GM19025 (cell line): ENCODE data around the gene HBQ1.
"Not testable (repeated sequence)": the region's sequence is repeated elsewhere in the genome, so short reads cannot be mapped to it uniquely, and the experiment has no call there.

Experiments
- ATAC-seq: cut with Tn5 transposase; IDR thresholded peaks from one replicate; pipeline ENCODE4 v1.9.1; 2021; ENCODE audit warnings: mild to moderate bottlenecking, low read depth, moderate library complexity; ENCODE audit not compliant: unreplicated experiment

Gene HBQ1

DNA sequence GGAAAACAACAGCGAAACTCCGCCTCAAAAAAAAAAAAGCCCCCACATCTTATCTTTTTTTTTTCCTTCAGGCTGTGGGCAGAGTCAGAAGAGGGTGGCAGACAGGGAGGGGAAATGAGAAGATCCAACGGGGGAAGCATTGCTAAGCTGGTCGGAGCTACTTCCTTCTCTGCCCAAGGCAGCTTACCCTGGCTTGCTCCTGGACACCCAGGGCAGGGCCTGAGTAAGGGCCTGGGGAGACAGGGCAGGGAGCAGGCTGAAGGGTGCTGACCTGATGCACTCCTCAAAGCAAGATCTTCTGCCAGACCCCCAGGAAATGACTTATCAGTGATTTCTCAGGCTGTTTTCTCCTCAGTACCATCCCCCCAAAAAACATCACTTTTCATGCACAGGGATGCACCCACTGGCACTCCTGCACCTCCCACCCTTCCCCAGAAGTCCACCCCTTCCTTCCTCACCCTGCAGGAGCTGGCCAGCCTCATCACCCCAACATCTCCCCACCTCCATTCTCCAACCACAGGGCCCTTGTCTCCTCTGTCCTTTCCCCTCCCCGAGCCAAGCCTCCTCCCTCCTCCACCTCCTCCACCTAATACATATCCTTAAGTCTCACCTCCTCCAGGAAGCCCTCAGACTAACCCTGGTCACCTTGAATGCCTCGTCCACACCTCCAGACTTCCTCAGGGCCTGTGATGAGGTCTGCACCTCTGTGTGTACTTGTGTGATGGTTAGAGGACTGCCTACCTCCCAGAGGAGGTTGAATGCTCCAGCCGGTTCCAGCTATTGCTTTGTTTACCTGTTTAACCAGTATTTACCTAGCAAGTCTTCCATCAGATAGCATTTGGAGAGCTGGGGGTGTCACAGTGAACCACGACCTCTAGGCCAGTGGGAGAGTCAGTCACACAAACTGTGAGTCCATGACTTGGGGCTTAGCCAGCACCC lies 5.0 kb upstream of the HBQ1 start:
- ATAC-seq, result no peak

DNA sequence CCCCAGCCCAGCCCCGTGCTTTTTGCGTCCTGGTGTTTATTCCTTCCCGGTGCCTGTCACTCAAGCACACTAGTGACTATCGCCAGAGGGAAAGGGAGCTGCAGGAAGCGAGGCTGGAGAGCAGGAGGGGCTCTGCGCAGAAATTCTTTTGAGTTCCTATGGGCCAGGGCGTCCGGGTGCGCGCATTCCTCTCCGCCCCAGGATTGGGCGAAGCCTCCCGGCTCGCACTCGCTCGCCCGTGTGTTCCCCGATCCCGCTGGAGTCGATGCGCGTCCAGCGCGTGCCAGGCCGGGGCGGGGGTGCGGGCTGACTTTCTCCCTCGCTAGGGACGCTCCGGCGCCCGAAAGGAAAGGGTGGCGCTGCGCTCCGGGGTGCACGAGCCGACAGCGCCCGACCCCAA lies 4.3 kb upstream of the HBQ1 start:
- ATAC-seq, result not testable (repeated sequence)

- not testable (repeated sequence) for ATAC-seq
Observed at GRCh38 chr16:176477-177382, 3.5 kb upstream of the HBQ1 start, which contains the start of gene HBA1. HBA1 (plus strand) TSS chr16:176680; CDS start chr16:176717, 37 bp downstream.

- ATAC-seq, result no peak
Observed at GRCh38 chr16:177394-177822, 2.9 kb upstream of the HBQ1 start.

- ATAC-seq, result no peak
Observed at GRCh38 chr16:177981-178667, 2.1 kb upstream of the HBQ1 start.

DNA sequence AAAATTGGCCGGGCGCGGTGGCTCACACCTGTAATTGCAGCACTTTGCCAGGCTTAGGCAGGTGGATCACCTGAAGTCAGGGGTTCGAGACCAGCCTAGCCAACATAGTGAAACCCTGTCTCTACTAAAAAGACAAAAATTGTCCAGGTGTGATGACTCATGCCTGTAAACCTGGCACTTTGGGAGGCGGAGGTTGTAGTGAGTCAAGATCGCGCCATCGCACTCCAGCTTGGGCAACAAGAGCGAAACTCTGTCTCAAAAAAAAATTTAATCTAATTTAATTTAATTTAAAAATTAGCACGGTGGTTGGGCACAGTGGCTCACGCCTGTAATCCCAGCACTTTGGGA lies 1.6 kb upstream of the HBQ1 start:
- ATAC-seq, result no peak

- ATAC-seq, result no peak
Observed at GRCh38 chr16:179211-180092, 807 bp upstream of the HBQ1 start.

DNA sequence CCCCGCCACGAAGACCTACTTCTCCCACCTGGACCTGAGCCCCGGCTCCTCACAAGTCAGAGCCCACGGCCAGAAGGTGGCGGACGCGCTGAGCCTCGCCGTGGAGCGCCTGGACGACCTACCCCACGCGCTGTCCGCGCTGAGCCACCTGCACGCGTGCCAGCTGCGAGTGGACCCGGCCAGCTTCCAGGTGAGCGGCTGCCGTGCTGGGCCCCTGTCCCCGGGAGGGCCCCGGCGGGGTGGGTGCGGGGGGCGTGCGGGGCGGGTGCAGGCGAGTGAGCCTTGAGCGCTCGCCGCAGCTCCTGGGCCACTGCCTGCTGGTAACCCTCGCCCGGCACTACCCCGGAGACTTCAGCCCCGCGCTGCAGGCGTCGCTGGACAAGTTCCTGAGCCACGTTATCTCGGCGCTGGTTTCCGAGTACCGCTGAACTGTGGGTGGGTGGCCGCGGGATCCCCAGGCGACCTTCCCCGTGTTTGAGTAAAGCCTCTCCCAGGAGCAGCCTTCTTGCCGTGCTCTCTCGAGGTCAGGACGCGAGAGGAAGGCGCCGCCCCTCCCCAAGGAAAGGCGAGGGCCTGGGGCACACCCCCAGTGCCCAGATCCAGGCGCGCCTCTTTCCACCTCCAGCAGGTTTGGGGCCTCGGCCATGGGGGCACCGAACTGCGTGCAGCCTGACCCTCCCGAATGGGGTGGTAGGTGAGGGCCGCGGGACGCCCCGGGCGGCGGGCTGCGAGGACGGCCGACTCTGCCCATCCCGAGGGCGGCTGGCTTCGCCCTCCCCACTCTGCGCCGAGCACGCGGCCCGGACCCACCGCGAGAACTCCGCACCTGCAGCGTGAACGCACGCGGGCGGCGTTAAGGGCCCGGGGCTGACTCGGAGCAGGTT lies 664 bp downstream of the HBQ1 start:
- ATAC-seq, result no peak

DNA sequence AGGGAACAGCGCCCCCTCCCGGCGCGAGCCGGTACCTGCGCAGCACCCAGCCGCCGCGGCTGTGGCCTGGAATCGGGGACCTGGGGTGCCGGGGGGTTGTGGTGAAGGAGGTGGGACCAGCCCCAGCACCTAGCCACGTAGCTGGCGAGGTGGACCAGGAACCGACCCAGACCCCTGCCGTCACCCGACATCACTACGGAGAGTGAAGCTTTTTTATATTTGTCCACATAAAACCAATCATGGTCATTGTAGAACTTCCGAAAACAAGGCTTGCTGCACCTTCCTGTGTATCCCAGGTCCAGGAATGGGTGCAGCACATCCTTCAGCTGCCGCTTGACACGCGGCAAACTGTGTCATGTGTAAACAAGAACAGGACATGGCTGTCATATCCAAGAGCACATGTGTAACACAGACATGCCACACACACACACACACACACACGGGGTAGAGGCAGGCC lies 1.3 kb downstream of the HBQ1 start:
- ATAC-seq, result no peak

DNA sequence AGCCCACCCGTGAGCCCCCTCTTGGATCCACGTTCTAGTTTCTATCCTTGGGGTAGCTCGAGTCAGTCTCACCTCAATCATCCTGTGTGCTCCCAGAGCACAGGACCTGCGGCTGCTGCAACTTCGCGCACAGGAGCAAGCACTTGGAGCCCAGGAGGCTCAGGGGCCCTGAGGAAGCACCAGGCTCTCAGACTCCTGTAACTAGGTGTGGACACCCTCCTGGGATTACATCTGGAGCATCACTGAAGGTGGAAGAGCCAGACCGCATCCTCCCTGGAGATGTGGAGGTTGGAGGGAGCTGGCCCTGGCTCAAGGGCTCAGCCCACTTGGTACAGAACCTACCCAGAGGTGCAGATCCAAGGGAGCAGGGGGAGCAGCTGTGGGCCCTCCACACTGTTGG lies 2.7 kb downstream of the HBQ1 start:
- ATAC-seq, result no peak

DNA sequence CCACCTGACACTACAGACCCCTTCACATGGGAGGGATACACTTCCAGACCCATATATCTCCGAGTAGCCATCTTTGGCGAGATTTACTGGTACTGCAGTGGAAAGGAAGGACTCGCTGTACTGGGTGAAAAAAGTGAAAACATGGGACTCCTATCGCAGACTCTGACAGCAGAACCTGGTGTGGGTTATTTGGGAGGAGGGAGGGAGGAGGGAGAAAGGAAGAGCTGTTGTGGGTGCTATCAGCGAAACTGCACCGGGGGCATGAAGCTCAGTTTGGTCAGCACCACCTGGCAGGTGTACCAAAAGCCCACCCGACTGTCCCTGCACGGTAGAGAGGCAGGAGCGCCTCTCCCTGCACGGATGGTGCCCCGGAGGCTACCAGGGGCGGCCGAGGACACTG lies 5.0 kb downstream of the HBQ1 start:
- ATAC-seq, result no peak

DNA sequence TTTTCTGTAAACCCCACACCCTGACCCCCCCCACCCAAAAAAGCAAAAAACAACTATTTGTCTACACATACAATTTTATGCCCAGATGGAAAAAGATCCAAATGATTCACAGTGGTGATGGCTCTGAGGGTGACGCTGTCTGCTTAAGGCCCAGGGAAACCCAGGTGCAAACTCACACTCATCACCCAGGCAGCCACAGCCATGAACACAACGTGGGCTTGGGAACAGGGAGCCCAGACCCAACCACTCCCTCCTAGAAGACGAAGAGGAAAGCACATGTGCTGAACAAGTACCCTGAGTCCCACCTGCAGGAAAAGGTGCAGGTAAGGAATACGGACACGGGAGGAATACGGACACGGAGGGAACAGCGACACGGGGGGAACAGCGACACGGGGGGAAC lies 5.4 kb downstream of the HBQ1 start:
- no peak for ATAC-seq

DNA sequence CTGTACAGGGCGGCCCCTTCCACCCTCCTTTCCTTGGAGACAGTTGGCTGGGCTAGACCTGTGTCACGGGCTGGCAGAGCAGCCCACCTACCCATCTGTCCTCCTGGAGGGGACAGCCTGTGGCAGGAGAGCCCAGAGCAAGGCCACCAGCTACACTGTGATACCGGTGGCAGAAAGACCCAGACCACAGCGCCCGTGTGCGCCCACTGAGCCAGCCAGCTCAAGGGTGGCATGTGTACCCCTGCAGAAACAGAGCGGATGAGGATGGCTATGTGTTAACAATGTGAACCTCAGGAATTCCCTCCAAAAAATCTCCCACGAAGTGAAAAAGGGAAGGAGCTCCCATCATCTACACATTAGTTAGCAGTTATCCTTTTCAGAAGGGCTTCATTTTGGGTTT lies 7.1 kb downstream of the HBQ1 start:
- ATAC-seq, result no peak

DNA sequence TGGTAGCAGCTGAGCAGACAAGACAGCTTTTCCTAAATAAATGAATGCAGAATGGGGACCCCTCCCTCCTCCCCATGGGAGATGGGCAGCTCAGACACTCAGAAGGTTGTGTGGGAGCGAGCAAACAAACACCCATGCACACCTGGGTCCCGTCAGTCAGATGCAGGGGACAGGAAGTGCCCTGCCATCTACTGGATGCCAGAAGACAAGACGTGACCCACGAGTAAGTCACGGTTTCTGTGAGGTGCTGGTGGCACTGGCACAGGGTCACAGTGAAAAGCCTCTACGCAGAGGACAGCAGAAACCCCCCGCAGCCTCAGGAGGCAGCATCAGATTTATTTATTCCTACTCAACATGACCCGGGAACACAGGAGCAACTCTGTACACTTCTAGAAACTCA lies 8.4 kb downstream of the HBQ1 start:
- ATAC-seq, result no peak

- no peak for ATAC-seq
Observed at GRCh38 chr16:189604-190186, 9.4 kb downstream of the HBQ1 start.

GRCh38 chr16:191831-192230 lies 11.6 kb downstream of the HBQ1 start:
- no peak for ATAC-seq

DNA sequence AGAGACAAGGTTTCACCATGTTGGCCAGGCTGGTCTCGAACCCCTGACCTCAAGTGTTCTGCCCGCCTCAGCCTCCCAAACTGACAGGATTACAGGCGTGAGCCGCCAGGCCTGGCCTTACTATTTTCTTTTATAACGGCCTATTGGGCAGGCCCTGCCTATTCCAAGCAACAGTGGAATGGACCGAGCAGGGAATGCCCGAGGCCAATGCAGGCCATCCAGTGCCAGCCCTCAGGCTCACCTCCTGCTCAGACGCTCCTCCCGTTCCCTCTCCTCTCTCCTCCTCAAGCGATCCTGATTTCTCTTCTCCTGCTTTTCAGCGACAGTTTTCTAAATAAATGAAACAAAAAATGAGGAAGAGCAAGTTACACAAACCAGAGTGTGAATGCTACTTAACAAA lies 12.4 kb downstream of the HBQ1 start:
- ATAC-seq, result no peak

DNA sequence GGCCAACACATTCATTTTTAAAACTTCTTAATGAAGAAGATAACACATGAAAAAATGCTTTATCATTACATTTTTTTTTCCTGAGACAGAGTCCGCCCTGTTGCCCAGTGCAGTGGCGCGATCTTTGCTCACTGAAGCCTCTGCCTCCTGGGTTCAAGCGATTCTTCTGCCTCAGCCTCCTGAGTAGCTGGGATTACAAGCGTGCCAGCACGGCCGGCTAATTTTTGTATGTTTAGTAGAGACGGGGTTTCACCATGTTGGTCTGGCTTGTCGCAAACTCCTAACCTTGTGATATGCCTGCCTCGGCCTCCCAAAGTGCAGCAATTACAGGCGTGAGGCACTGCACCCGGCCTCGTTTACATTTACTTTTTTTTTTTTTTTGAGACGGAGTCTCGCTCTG lies 13.2 kb downstream of the HBQ1 start:
- no peak for ATAC-seq
